Stimulated activated CD8-positive, alpha-beta memory T cell treated with anti-CD3 and anti-CD28 coated beads, Interleukin-4, amount 100 ng/mL, for 4 hours (primary cell): ENCODE measurements around the gene AIFM1.
"Not testable (repeated sequence)": the region's sequence is repeated elsewhere in the genome, so short reads cannot be mapped to it uniquely, and the experiment has no call there.

ENCODE experiments used
- DNase-seq, 2 donors: peaks; one replicate each; pipeline ENCODE4 v3.0.0-alpha.2; 2020; ENCODE audit warnings: low read depth in 2 of 2, low spot score in 1 of 2

The AIFM1 gene

GRCh38 chrX:130119312-130119898 is 46.2 kb downstream of the AIFM1 start:
- DNase-seq = no peak

- DNase-seq = no peak
Measured at GRCh38 chrX:130118441-130119311, 47.0 kb downstream of the AIFM1 start.

GRCh38 chrX:130117166-130117565 is 48.5 kb downstream of the AIFM1 start:
- DNase-seq = no peak

GRCh38 chrX:130115119-130115885 is 50.3 kb downstream of the AIFM1 start:
- not testable (repeated sequence) for DNase-seq

- DNase-seq = no peak
Measured at GRCh38 chrX:130114141-130114588, 51.5 kb downstream of the AIFM1 start.

GRCh38 chrX:130111220-130112154 is 54.2 kb downstream of the AIFM1 start:
- no peak for DNase-seq

GRCh38 chrX:130110379-130111219 is 55.0 kb downstream of the AIFM1 start, which contains the start of gene ELF4:
Gene ELF4, minus strand, starts transcription at chrX:130110497. Its CDS starts 29,167 bp downstream, at chrX:130081330.
- peak in 1 of 2 donors; percentile 47 for DNase-seq

- DNase-seq = no peak
Measured at GRCh38 chrX:130109429-130110378, 55.9 kb downstream of the AIFM1 start.

GRCh38 chrX:130108647-130109428 is 56.8 kb downstream of the AIFM1 start:
- no peak for DNase-seq

GRCh38 chrX:130106071-130106470 is 59.6 kb downstream of the AIFM1 start:
- no peak for DNase-seq

- no peak for DNase-seq
Measured at GRCh38 chrX:130105244-130105643, 60.4 kb downstream of the AIFM1 start.

- no peak for DNase-seq
Measured at GRCh38 chrX:130103605-130104004, 62.0 kb downstream of the AIFM1 start.

GRCh38 chrX:130100180-130100579 is 65.5 kb downstream of the AIFM1 start:
- DNase-seq = no peak

GRCh38 chrX:130098210-130098552 is 67.5 kb downstream of the AIFM1 start:
- no peak for DNase-seq

GRCh38 chrX:130097507-130098209 is 68.0 kb downstream of the AIFM1 start:
- no peak for DNase-seq

GRCh38 chrX:130095249-130096030 is 70.2 kb downstream of the AIFM1 start:
- no peak for DNase-seq
